ENCODE data around the gene FRMD1. TPM values are rescaled to one million over a fixed set of nuclear protein-coding genes. Genes with fewer than 3 reads are reported as not detected.

FRMD1 gene
- total RNA-seq, 4 donors from 2014 or later = 0.04 to 0.12 TPM; not detected in 2

DNA sequence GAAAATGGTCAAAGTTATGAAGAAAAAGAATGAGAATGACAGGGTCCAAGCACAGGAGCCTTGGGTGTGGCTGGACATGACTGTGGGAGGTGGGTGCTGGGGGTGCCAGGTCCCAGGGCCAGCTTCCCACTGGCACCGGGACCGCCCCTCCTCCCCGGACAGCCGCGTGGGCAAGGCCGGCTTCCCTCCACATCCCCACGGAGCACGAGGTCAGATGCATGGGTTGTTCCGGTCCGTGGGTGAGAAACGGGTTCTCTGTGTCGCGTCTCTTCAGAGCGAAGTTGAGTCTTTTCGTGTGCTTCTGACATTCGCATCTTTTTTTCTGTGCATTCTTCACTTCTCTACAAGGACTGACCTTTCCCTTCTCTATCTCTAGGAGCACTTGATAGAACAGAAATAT lies 51.5 kb downstream of the FRMD1 start:
- no peak overlapping the region for H3K4me3 ChIP-seq
- in situ Hi-C loops (cut with MboI; ENCODE audit: low sequenced_read_pairs in 4 of 4) = no loop called here
- TF ChIP-seq, protein P1, sequence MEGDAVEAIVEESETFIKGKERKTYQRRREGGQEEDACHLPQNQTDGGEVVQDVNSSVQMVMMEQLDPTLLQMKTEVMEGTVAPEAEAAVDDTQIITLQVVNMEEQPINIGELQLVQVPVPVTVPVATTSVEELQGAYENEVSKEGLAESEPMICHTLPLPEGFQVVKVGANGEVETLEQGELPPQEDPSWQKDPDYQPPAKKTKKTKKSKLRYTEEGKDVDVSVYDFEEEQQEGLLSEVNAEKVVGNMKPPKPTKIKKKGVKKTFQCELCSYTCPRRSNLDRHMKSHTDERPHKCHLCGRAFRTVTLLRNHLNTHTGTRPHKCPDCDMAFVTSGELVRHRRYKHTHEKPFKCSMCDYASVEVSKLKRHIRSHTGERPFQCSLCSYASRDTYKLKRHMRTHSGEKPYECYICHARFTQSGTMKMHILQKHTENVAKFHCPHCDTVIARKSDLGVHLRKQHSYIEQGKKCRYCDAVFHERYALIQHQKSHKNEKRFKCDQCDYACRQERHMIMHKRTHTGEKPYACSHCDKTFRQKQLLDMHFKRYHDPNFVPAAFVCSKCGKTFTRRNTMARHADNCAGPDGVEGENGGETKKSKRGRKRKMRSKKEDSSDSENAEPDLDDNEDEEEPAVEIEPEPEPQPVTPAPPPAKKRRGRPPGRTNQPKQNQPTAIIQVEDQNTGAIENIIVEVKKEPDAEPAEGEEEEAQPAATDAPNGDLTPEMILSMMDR (IDR thresholded peaks at IDR 0.05 in 4 of 5, conservative IDR thresholded peaks at IDR 0.05 in 1 of 5) = no peak
- no peak for TF ChIP-seq POLR2A (IDR thresholded peaks at IDR 0.05)
- ATAC-seq (no peak), DNase-seq (no peak)
- H3K27ac ChIP-seq = no peak overlapping the region
- intact Hi-C loops (cut with DNase I; ENCODE audit: low total_unique reads) = no loop called here
- H3K27me3 ChIP-seq = no peaks in the 10 kb centered on the region
- no peaks in the 10 kb centered on the region for H3K9me3 ChIP-seq
- peaks cover 0 to 17% of the 10 kb centered on the region in 2 donors for H3K4me1 ChIP-seq
- H3K36me3 ChIP-seq = no peaks in the 10 kb centered on the region

DNA sequence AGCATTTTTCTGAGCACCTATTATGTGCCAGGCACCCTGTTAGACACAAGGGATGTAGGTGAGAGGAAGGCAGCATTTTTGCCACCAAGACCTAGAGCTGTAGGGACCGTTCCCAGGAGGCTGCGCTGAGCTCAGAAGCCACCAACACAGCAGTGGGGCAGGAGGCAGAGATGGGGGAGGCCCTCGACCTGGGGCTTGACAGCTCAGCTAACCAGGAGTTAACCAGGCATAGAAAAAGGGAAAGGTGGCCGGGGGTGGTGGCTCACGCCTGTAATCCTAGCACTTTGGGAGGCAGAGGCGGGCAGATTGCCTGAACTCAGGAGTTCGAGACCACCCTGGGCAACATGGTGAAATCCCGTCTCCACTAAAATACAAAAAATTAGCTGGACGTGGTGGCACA lies 52.1 kb downstream of the FRMD1 start:
- TF ChIP-seq POLR2A (IDR thresholded peaks at IDR 0.05) = no peak
- TF ChIP-seq, protein P1 (IDR thresholded peaks at IDR 0.05 in 4 of 5, conservative IDR thresholded peaks at IDR 0.05 in 1 of 5) = no peak
- no peak overlapping the region for H3K4me3 ChIP-seq
- ATAC-seq (no peak), DNase-seq (no peak)
- H3K4me1 ChIP-seq = peaks cover 0 to 12% of the 10 kb centered on the region in 2 donors
- in situ Hi-C loops (cut with MboI; ENCODE audit: low sequenced_read_pairs in 4 of 4) = no loop called here
- no peaks in the 10 kb centered on the region for H3K9me3 ChIP-seq
- no peaks in the 10 kb centered on the region for H3K27me3 ChIP-seq
- no peak overlapping the region for H3K27ac ChIP-seq
- intact Hi-C loops (cut with DNase I; ENCODE audit: low total_unique reads) = no loop called here
- H3K36me3 ChIP-seq = no peaks in the 10 kb centered on the region

DNA sequence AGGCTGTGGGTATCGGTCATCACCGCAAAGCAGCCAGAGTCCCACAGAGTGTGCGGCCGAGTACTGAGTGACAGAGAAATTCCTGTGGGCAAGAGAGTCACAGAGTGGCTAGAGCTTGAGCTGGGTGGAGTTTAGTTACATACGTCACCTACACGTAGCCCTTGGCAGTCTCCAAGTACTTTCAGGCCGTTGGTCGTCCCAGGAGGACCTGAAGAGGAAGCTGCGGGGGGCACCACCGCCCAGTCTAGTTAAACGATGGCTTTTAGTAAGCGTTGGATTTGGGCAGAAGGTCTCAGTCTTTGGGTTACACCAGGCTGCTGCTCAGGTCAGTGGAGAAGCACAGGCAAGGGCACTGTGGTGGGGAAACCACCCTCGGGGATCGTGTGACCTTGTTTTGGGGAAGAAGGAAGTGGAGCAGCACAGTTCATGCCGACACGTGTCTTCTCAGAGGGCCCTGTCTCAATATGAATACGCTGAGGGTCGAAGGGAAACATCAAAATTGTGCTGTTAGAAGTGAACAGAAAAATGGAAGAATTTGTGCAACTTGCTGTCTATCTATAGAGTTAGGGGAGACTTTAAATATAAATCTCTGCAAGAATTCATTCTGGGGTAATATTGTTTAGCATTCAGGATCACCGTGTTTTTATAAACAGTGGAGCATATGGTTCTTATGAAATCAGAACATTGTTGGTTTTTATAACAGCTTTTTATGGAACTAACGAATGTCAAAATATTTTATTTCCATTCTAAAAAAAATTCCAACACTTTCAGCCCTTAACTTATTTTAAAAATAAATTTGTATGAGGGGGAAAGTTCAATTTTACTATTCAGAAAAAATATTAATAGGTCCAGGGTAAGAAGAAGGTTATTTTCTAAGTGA lies 52.9 kb downstream of the FRMD1 start:
- H3K4me1 ChIP-seq = peaks cover 0 to 6% of the 10 kb centered on the region in 2 donors
- H3K4me3 ChIP-seq = no peak overlapping the region
- intact Hi-C loops (cut with DNase I; ENCODE audit: low total_unique reads) (no loop called here), in situ Hi-C loops (cut with MboI; ENCODE audit: low sequenced_read_pairs in 4 of 4) (no loop called here)
- H3K27ac ChIP-seq = no peak overlapping the region
- DNase-seq (no peak), ATAC-seq (no peak)
- no peaks in the 10 kb centered on the region for H3K27me3 ChIP-seq
- no peaks in the 10 kb centered on the region for H3K9me3 ChIP-seq
- H3K36me3 ChIP-seq = no peaks in the 10 kb centered on the region
- TF ChIP-seq POLR2A (IDR thresholded peaks at IDR 0.05) = no peak
- TF ChIP-seq, protein P1 (IDR thresholded peaks at IDR 0.05 in 4 of 5, conservative IDR thresholded peaks at IDR 0.05 in 1 of 5) = no peak

DNA sequence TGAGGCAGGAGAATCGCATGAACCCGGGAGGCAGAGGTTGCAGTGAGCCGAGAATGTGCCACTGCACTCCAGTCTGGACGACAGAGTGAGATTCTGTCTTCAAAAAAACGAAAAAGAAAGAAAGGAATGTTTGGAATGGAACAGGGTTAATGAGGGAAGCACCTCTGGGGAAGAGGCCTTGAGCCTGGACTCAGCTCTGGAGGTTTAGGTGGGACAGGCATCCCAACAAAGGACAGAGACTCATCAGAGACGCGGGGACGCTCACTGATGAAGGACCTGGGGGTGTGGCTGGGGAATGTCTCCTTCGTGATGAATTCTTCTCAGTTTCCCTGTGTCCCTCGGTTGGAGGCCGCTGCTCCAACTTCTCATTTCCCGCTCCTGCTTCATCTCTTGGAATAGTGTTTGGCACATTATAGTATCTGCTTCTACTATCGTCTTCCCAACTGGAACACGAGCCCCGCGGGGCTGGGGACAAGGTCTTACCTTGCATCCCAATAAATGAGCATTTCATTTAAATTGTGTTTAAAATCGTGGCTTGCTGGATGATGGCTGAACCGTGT lies 54.0 kb downstream of the FRMD1 start:
- DNase-seq (no peak), ATAC-seq (no peak)
- TF ChIP-seq POLR2A (IDR thresholded peaks at IDR 0.05) = no peak
- TF ChIP-seq, protein P1 (IDR thresholded peaks at IDR 0.05 in 4 of 5, conservative IDR thresholded peaks at IDR 0.05 in 1 of 5) = no peak
- Histone ChIP-seq H3K36me3 (no peaks in the 10 kb centered on the region), H3K27me3 (no peaks in the 10 kb centered on the region), H3K4me3 (no peak overlapping the region), H3K9me3 (no peaks in the 10 kb centered on the region), H3K4me1 (no peaks in the 10 kb centered on the region), H3K27ac (no peak overlapping the region)
- in situ Hi-C loops (cut with MboI; ENCODE audit: low sequenced_read_pairs in 4 of 4) (no loop called here), intact Hi-C loops (cut with DNase I; ENCODE audit: low total_unique reads) (no loop called here)

Data from gastrocnemius medialis (tissue), 4 donors.